Prostate gland (tissue), 2 donors: ENCODE data around the gene MOG. TPM values are rescaled to one million over a fixed set of nuclear protein-coding genes. Genes with fewer than 3 reads are reported as not detected.
A peak's percentile ranks its signal among the peaks of the same experiment; 100 is the strongest.

Experiments
- DNase-seq: peaks from one replicate; pipeline ENCODE4 v3.0.0-alpha.2; 2019; ENCODE audit warnings: low spot score
- H3K27ac ChIP-seq, 2 donors: fragments of 200-600 bp; sonication (generic); 2 replicates each; pipeline ENCODE4 v1.5.1; 2017 to 2019
- H3K27me3 ChIP-seq: fragments of 200-600 bp; sonication (generic); replicated peaks from 2 replicates; pipeline ENCODE4 v1.5.1; 2019; ENCODE audit not compliant: insufficient read depth
- H3K36me3 ChIP-seq, 2 donors: fragments of 200-600 bp; sonication (generic); 1 replicate in 1 of 2; 2 replicates in 1 of 2; pipeline versions ENCODE4 v1.5.1 to v1.8.1; 2017 to 2019
- H3K4me1 ChIP-seq: fragments of 200-600 bp; sonication (generic); replicated peaks from 2 replicates; pipeline ENCODE4 v1.5.1; 2019
- H3K4me3 ChIP-seq, 2 donors: fragments of 200-600 bp; sonication (generic); 2 replicates each; pipeline ENCODE4 v1.5.1; 2017 to 2019
- H3K9me3 ChIP-seq: fragments of 200-600 bp; sonication (generic); 2 replicates; pipeline ENCODE4 v1.5.1; 2017
- CTCF ChIP-seq, 4 experiments: fragments of 200-600 bp in 2 of 4; fragments of 450-650 bp in 2 of 4; sonication (generic) in 2 of 4; IDR thresholded peaks; 1 replicate in 3 of 4; 2 replicates in 1 of 4; pipeline ENCODE4 v1.5.1; 2016 to 2019; ENCODE audit warnings: antibody characterized with exemption in 4 of 4, mild to moderate bottlenecking in 2 of 4, moderate library complexity in 2 of 4
- POLR2A ChIP-seq: fragments of 450-650 bp; IDR thresholded peaks from one replicate; pipeline ENCODE4 v1.6.1; 2016; ENCODE audit warnings: antibody characterized with exemption, mild to moderate bottlenecking
- POLR2AphosphoS5 ChIP-seq: sonication (generic); formaldehyde crosslinking; IDR thresholded peaks from one replicate; pipeline ENCODE4 v1.6.1; 2017; ENCODE audit warnings: antibody characterized with exemption
- WGBS: methylation state at CpG from one replicate; pipeline ENCODE4 v1.1.5; 2018; 5-methylcytosine and 5-hydroxymethylcytosine counted together
- intact Hi-C: fragments of 100-400 bp; cut with DNase I; formaldehyde crosslinking; loops from one replicate; pipeline ENCODE4 v1.14.2; 2022
- total RNA-seq, 2 donors: library from RNA; depleted of rRNA; stranded (reverse); fragments of >200 nt; gene quantifications; one replicate each; pipeline ENCODE4 v1.1.0, GENCODE V29; 2016

MOG gene
- total RNA-seq, 2 donors from 2014 or later: not detected

- no peak for DNase-seq
- intact Hi-C loops: no loop called here
- no peaks in the 10 kb centered on the region for H3K36me3 ChIP-seq
- H3K27me3 ChIP-seq: no peaks in the 10 kb centered on the region
- WGBS: 1% methylated on average over 9 of the region's 9 CpGs
- peak overlapping the region; percentile 82 to 86 for H3K27ac ChIP-seq
- H3K4me3 ChIP-seq: peak overlapping the region; percentile 64 to 65
- H3K9me3 ChIP-seq: no peaks in the 10 kb centered on the region
- TF ChIP-seq POLR2A (no peak), POLR2AphosphoS5 (no peak), CTCF (IDR thresholded peaks at IDR 0.05) (no peak)
- H3K4me1 ChIP-seq: no peaks in the 10 kb centered on the region
Measured at GRCh38 chr6:29633534-29633905, 23.4 kb upstream of the MOG start.

- Histone ChIP-seq H3K27me3 (no peaks in the 10 kb centered on the region), H3K4me3 (no peak overlapping the region), H3K27ac (no peak overlapping the region), H3K9me3 (no peaks in the 10 kb centered on the region), H3K36me3 (no peaks in the 10 kb centered on the region), H3K4me1 (no peaks in the 10 kb centered on the region)
- DNase-seq: no peak
- WGBS: 94% methylated on average over 9 of the region's 9 CpGs
- intact Hi-C loops: no loop called here
- TF ChIP-seq POLR2A (no peak), CTCF (IDR thresholded peaks at IDR 0.05) (no peak), POLR2AphosphoS5 (no peak)
Measured at GRCh38 chr6:29637247-29637646, 19.6 kb upstream of the MOG start.

- Histone ChIP-seq H3K4me3 (no peak overlapping the region), H3K27me3 (no peaks in the 10 kb centered on the region), H3K4me1 (no peaks in the 10 kb centered on the region), H3K36me3 (no peaks in the 10 kb centered on the region), H3K27ac (no peak overlapping the region), H3K9me3 (no peaks in the 10 kb centered on the region)
- 35% methylated on average over 3 of the region's 3 CpGs for WGBS
- intact Hi-C loops: no loop called here
- TF ChIP-seq POLR2A (no peak), POLR2AphosphoS5 (no peak), CTCF (IDR thresholded peaks at IDR 0.05) (no peak)
- DNase-seq: no peak
Measured at GRCh38 chr6:29641430-29642148, 15.3 kb upstream of the MOG start.

- Histone ChIP-seq H3K27ac (no peak overlapping the region), H3K27me3 (no peaks in the 10 kb centered on the region), H3K4me3 (no peak overlapping the region), H3K9me3 (no peaks in the 10 kb centered on the region), H3K4me1 (no peaks in the 10 kb centered on the region), H3K36me3 (no peaks in the 10 kb centered on the region)
- intact Hi-C loops: no loop called here
- no peak for DNase-seq
- 92% methylated on average over 23 of the region's 23 CpGs for WGBS
- no peak for TF ChIP-seq POLR2AphosphoS5
- TF ChIP-seq CTCF (IDR thresholded peaks at IDR 0.05): peak in 2 of 4 experiments; percentile 42 to 43
Measured at GRCh38 chr6:29647927-29648642, 8.8 kb upstream of the MOG start.
